K562 (cell line): ENCODE measurements around the gene GLIPR2. TPM values are rescaled to one million over a fixed set of nuclear protein-coding genes. Genes with fewer than 3 reads are reported as not detected.

Experiments used
- ATAC-seq: fragments of 200-7000 bp; cut with Tn5 transposase; 3 replicates; pipeline ENCODE4 v1.9.1; 2020; ENCODE audit warnings: moderate library complexity
- BruUV-seq: library from RNA; stranded (reverse); fragments of 400-500 nt; replicated peaks from 2 replicates; lab custom pipeline; 2021; lab: Mats Ljungman, UMichigan
- CTCF ChIA-PET: fragments of 300-600 bp; formaldehyde crosslinking; extraction: SDS; loops from one replicate; lab custom pipeline; 2021; ENCODE audit warnings: low intra/inter-chr PET ratio; lab: Yijun Ruan, JAX
- POLR2A ChIA-PET: fragments of 300-600, 350-650 bp; sonication (Branson Sonifier 250); formaldehyde crosslinking; extraction: SDS; loops from one replicate; lab custom pipeline; 2021; ENCODE audit warnings: antibody characterized with exemption, inconsistent platforms; lab: Yijun Ruan, JAX
- DNase-seq, 4 experiments: peaks; one replicate each; pipeline versions ENCODE4 v3.0.0 to v3.0.0-alpha.2; 2011 to 2018; ENCODE audit warnings: low spot score in 3 of 4, mixed read lengths in 3 of 4; ENCODE audit errors: extremely low read depth in 1 of 4
- FAIRE-seq: peaks from 2 replicates; lab custom pipeline; 2011; peaks lifted over from hg19 to GRCh38; lab: Jason Lieb, UNC
- H2AFZ ChIP-seq: 2 replicates; pipeline ENCODE4 v1.6.0; 2011; ENCODE audit warnings: low read depth, low read length, control low read depth, inconsistent platforms
- H3K27ac ChIP-seq: fragments of 200-600 bp; 3 replicates; pipeline ENCODE4 v1.8.0; 2011; ENCODE audit warnings: low read depth, mild to moderate bottlenecking, control low read depth, inconsistent platforms, low read length, moderate library complexity, mixed read lengths; ENCODE audit errors: extremely low read depth
- H3K27me3 ChIP-seq, 2 experiments: fragments of 300-600 bp in 1 of 2; 2 replicates in 1 of 2; 3 replicates in 1 of 2; pipeline versions ENCODE4 v1.6.0 to v1.8.0; 2011; ENCODE audit warnings: inconsistent platforms in 2 of 2, low read length in 2 of 2, mild to moderate bottlenecking in 1 of 2, mixed read lengths in 1 of 2, moderate library complexity in 1 of 2; ENCODE audit not compliant: control insufficient read depth in 2 of 2, insufficient read depth in 2 of 2
- H3K36me3 ChIP-seq: fragments of 300-600 bp; 3 replicates; pipeline ENCODE4 v1.8.0; 2011; ENCODE audit warnings: mild to moderate bottlenecking, low read length, inconsistent platforms; ENCODE audit not compliant: control insufficient read depth, insufficient read depth
- H3K4me1 ChIP-seq, 2 experiments: fragments of 200-600 bp in 1 of 2; replicated peaks in 1 of 2; 2 replicates in 1 of 2; 3 replicates in 1 of 2; pipeline versions ENCODE4 v1.5.1 to v1.8.0; 2011; ENCODE audit warnings: inconsistent platforms in 2 of 2, low read length in 2 of 2, mild to moderate bottlenecking in 1 of 2, mixed read lengths in 1 of 2, moderate library complexity in 1 of 2; ENCODE audit not compliant: control insufficient read depth in 2 of 2, insufficient read depth in 2 of 2
- H3K4me2 ChIP-seq: 2 replicates; pipeline ENCODE4 v1.6.1; 2011; ENCODE audit warnings: low read length, control low read depth, inconsistent platforms, mixed read lengths; ENCODE audit not compliant: insufficient read depth
- H3K4me3 ChIP-seq: fragments of 200-600 bp; sonication (generic), shearing (Covaris generic); 2 replicates; pipeline ENCODE4 v1.5.1; 2016; ENCODE audit warnings: control low read depth, inconsistent platforms
- H3K79me2 ChIP-seq: fragments of 200-600 bp; 3 replicates; pipeline ENCODE4 v1.8.0; 2011; ENCODE audit warnings: low read length, inconsistent platforms; ENCODE audit not compliant: control insufficient read depth, insufficient read depth
- H3K9ac ChIP-seq, 2 experiments: 2 replicates each; pipeline versions ENCODE4 v1.6.0 to v1.6.1; 2011; ENCODE audit warnings: low read depth in 2 of 2, low read length in 2 of 2, control low read depth in 1 of 2, inconsistent platforms in 1 of 2, mild to moderate bottlenecking in 1 of 2, mixed read lengths in 1 of 2; ENCODE audit not compliant: insufficient read depth in 1 of 2
- H3K9me1 ChIP-seq: one replicate; pipeline ENCODE4 v1.6.0; 2011; ENCODE audit warnings: inconsistent platforms, mild to moderate bottlenecking, low read length, moderate library complexity; ENCODE audit not compliant: control insufficient read depth, insufficient read depth
- H3K9me3 ChIP-seq: replicated peaks from 2 replicates; pipeline ENCODE4 v1.5.1; 2011; ENCODE audit warnings: low read depth, low read length, inconsistent platforms; ENCODE audit not compliant: control insufficient read depth, insufficient read depth
- H4K20me1 ChIP-seq: replicated peaks from 2 replicates; pipeline ENCODE4 v1.6.1; 2011; ENCODE audit warnings: low read length, inconsistent platforms, mixed read lengths; ENCODE audit not compliant: control insufficient read depth, insufficient read depth
- CHD1 ChIP-seq: fragments of 200-600 bp; sonication (generic); IDR thresholded peaks from one replicate; pipeline ENCODE4 v1.6.1; 2012; ENCODE audit warnings: mild to moderate bottlenecking, moderate library complexity, low read length, inconsistent platforms
- MEF2A ChIP-seq: IDR thresholded peaks from 2 replicates; pipeline ENCODE4 v1.6.1; 2011; ENCODE audit warnings: low read depth, mild to moderate bottlenecking, low read length, moderate library complexity; ENCODE audit not compliant: control insufficient read depth
- SMARCA5 ChIP-seq: fragments of 450-650 bp; IDR thresholded peaks from 2 replicates; pipeline ENCODE4 v1.6.1; 2016
- ZZZ3 ChIP-seq: fragments of 450-650 bp; IDR thresholded peaks from 2 replicates; pipeline ENCODE4 v1.6.1; 2016; ENCODE audit warnings: antibody characterized with exemption, mild to moderate bottlenecking, moderate library complexity
- WGBS: fragments of 100-300 bp; shearing (Covaris generic); methylation state at CpG from one replicate; pipeline ENCODE4 v1.1.6; 2016; ENCODE audit warnings: low coverage, mixed read lengths; ENCODE audit not compliant: insufficient coverage; ENCODE audit errors: missing lambda C conversion rate; 5-methylcytosine and 5-hydroxymethylcytosine counted together
- in situ Hi-C: fragments of 300-500 bp; cut with MboI; formaldehyde crosslinking; loops from 4 replicates; pipeline ENCODE4 v1.15.0; 2018; ENCODE audit warnings: inconsistent platforms, mixed read lengths
- intact Hi-C: fragments of 100-400 bp; cut with micrococcal nuclease; formaldehyde crosslinking; loops from 2 replicates; pipeline ENCODE4 v1.14.2; 2022
- polyA plus RNA-seq, 8 experiments: library from polyadenylated mRNA; depleted of rRNA in 4 of 8; stranded (reverse) in 5 of 8; unstranded in 3 of 8; fragments of >200 nt; fragmentation: Nextera tagmentation in 2 of 8; fragmentation: Illumina TruSeq in 1 of 8; extraction: Ambion mirVana in 2 of 8; extraction: Trizol in 1 of 8; gene quantifications; 2 replicates each; pipeline versions ENCODE4 v1.2.1 to v1.2.3, GENCODE V29; 2011 to 2014; ENCODE audit warnings: inconsistent platforms in 1 of 8, missing spikeins in 1 of 8
- total RNA-seq, 7 experiments: library from RNA; depleted of rRNA in 6 of 7; stranded (reverse); fragments of >200 nt in 6 of 7; fragmentation: Illumina TruSeq in 2 of 7; extraction: Trizol in 2 of 7; gene quantifications; 2 replicates each; pipeline versions ENCODE4 v1.2.1 to v1.2.3, GENCODE V29; 2011 to 2021; ENCODE audit warnings: low replicate concordance in 1 of 7
- TF ChIP-seq, protein P1 (sequence below): fragments of 450-650 bp; IDR thresholded peaks from 2 replicates; pipeline ENCODE4 v1.6.1; 2014; ENCODE audit warnings: low read depth, mild to moderate bottlenecking, moderate library complexity, borderline replicate concordance

Gene GLIPR2
- total and polyA plus RNA-seq, 9 of the 15 experiments (the other 6 are each of a cell fraction or from before 2014, with no cell fraction given) = 1.4 to 8.8 (median 2.9) TPM

DNA sequence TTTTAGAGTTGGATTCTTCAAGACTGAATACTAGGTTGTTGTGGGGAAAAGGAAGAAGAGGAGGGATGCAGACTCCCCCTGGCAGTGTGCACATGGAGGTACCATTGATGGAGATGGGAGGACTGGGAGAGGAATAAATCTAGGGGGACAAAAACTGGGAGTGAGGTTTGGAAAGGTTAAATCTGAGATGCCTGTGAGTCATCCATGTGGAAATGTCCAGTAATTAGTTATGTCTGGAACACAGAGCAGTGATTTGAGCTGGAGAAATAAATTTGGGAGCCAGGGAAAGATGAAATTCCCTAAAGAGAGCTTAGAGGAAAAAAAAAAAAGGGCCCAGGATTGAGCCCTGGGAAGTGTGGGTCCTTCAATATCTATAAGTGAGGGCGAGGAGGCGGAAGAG is 24.7 kb downstream of the GLIPR2 start:
- CTCF ChIA-PET = interaction anchor here (0.5 kb wide), 1 partner anchor 17 kb away, joined by 3 read pairs; no protein-coding TSS in a partner anchor
- in situ Hi-C loops (no loop called here), intact Hi-C loops (no loop called here)
- no peaks in the 10 kb centered on the region for H3K27me3 ChIP-seq
- no peak for FAIRE-seq
- H3K4me2 ChIP-seq = no peak overlapping the region
- no peak overlapping the region for H2AFZ ChIP-seq
- peaks cover 3 to 10% of the 10 kb centered on the region in 2 experiments; a peak in 3 of 5 replicates for H3K4me1 ChIP-seq
- H3K36me3 ChIP-seq = no peaks in the 10 kb centered on the region
- BruUV-seq = no TSS peak
- no peak overlapping the region for H3K27ac ChIP-seq
- no peaks in the 10 kb centered on the region for H3K9me1 ChIP-seq
- POLR2A ChIA-PET = no interaction called here
- no peak for ATAC-seq
- no peak overlapping the region for H3K4me3 ChIP-seq
- H4K20me1 ChIP-seq = no peaks in the 10 kb centered on the region
- no peak for DNase-seq
- no CpG with 5 or more reads among the region's 2 CpGs for WGBS
- no peaks in the 10 kb centered on the region for H3K79me2 ChIP-seq
- H3K9ac ChIP-seq = no peak overlapping the region
- 0 out of 2 replicates have a peak, but pooled peaks cover 1% of the 10 kb centered on the region for H3K9me3 ChIP-seq
- TF ChIP-seq CHD1 = no peak
- no peak for TF ChIP-seq ZZZ3
- no peak for TF ChIP-seq SMARCA5
- TF ChIP-seq MEF2A = no peak
- TF ChIP-seq, protein P1, sequence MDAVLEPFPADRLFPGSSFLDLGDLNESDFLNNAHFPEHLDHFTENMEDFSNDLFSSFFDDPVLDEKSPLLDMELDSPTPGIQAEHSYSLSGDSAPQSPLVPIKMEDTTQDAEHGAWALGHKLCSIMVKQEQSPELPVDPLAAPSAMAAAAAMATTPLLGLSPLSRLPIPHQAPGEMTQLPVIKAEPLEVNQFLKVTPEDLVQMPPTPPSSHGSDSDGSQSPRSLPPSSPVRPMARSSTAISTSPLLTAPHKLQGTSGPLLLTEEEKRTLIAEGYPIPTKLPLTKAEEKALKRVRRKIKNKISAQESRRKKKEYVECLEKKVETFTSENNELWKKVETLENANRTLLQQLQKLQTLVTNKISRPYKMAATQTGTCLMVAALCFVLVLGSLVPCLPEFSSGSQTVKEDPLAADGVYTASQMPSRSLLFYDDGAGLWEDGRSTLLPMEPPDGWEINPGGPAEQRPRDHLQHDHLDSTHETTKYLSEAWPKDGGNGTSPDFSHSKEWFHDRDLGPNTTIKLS = no peak
- TF ChIP-seq, all 486 proteins: peak for 0
